ENCODE results near the gene ZFP92. TPM values are rescaled to one million over a fixed set of nuclear protein-coding genes. Genes with fewer than 3 reads are reported as not detected.

ZFP92 gene
- polyA plus RNA-seq, 1 donor from 2014 or later: not detected

GRCh38 chrX:153450114-153450948 lies 39.1 kb downstream of the ZFP92 start:
- H3K27me3 ChIP-seq (ENCODE audit: insufficient read depth, low read depth, low read length): no peaks in the 10 kb centered on the region
- H3F3A ChIP-seq (ENCODE audit: insufficient read depth, low read length, poor library complexity, severe bottlenecking): no peaks in the 10 kb centered on the region
- no peaks in the 10 kb centered on the region for H4K20me1 ChIP-seq (ENCODE audit: insufficient read depth)

DNA sequence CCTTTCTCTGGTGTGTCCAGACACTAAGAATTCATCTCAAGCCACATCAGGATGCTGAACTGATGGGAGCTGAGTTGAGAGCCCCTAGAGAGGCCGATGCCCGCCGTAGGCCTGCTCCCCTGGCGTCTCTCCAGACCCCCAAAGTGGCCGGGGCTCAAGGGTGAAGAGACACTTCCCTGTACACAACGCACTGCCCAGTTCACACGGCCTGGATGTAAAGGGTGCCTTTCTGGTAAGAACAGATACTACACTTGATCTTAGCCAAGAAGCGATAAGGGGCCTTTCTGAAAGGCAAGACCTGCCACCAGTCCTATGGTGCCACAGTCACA lies 39.6 kb downstream of the ZFP92 start:
- Histone ChIP-seq H3K4me3 (ENCODE audit: low read length) (no peak overlapping the region), H3K9ac (ENCODE audit: low read length) (no peak overlapping the region), H3K9me2 (ENCODE audit: insufficient read depth, low read length) (no peaks in the 10 kb centered on the region), H3K9me3 (ENCODE audit: low read length) (no peaks in the 10 kb centered on the region), H3K27ac (ENCODE audit: low read length) (no peak overlapping the region), H3K36me3 (ENCODE audit: insufficient read depth, low read length) (no peaks in the 10 kb centered on the region), H3K79me2 (replicated peaks; ENCODE audit: insufficient read depth, low read length) (no peaks in the 10 kb centered on the region), H3F3A (ENCODE audit: insufficient read depth, low read length, poor library complexity, severe bottlenecking) (no peaks in the 10 kb centered on the region), H3K4me2 (ENCODE audit: low read length) (no peak overlapping the region), H4K20me1 (ENCODE audit: insufficient read depth) (no peaks in the 10 kb centered on the region), H2AFZ (ENCODE audit: low read depth, low read length) (no peak overlapping the region), H3K27me3 (ENCODE audit: insufficient read depth, low read depth, low read length) (no peaks in the 10 kb centered on the region)
- TF ChIP-seq EP300 (conservative IDR thresholded peaks at IDR 0.05; ENCODE audit: poor library complexity, severe bottlenecking) (no peak), MXI1 (conservative IDR thresholded peaks at IDR 0.05; ENCODE audit: poor library complexity, severe bottlenecking) (no peak)

More at GRCh38 chrX:153450114-153450948, 39.1 kb downstream of the ZFP92 start:
- Histone ChIP-seq H3K36me3 (ENCODE audit: insufficient read depth, low read length) (no peaks in the 10 kb centered on the region), H3K4me2 (ENCODE audit: low read length) (no peak overlapping the region), H3K27ac (ENCODE audit: low read length) (no peak overlapping the region), H3K9ac (ENCODE audit: low read length) (no peak overlapping the region), H3K79me2 (replicated peaks; ENCODE audit: insufficient read depth, low read length) (no peaks in the 10 kb centered on the region), H3K9me2 (ENCODE audit: insufficient read depth, low read length) (no peaks in the 10 kb centered on the region), H2AFZ (ENCODE audit: low read depth, low read length) (no peak overlapping the region), H3K9me3 (ENCODE audit: low read length) (no peaks in the 10 kb centered on the region), H3K4me3 (ENCODE audit: low read length) (no peak overlapping the region)
- no peak for TF ChIP-seq MXI1 (conservative IDR thresholded peaks at IDR 0.05; ENCODE audit: poor library complexity, severe bottlenecking)
- no peak for TF ChIP-seq EP300 (conservative IDR thresholded peaks at IDR 0.05; ENCODE audit: poor library complexity, severe bottlenecking)
- TF ChIP-seq, protein P1, sequence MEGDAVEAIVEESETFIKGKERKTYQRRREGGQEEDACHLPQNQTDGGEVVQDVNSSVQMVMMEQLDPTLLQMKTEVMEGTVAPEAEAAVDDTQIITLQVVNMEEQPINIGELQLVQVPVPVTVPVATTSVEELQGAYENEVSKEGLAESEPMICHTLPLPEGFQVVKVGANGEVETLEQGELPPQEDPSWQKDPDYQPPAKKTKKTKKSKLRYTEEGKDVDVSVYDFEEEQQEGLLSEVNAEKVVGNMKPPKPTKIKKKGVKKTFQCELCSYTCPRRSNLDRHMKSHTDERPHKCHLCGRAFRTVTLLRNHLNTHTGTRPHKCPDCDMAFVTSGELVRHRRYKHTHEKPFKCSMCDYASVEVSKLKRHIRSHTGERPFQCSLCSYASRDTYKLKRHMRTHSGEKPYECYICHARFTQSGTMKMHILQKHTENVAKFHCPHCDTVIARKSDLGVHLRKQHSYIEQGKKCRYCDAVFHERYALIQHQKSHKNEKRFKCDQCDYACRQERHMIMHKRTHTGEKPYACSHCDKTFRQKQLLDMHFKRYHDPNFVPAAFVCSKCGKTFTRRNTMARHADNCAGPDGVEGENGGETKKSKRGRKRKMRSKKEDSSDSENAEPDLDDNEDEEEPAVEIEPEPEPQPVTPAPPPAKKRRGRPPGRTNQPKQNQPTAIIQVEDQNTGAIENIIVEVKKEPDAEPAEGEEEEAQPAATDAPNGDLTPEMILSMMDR (IDR thresholded peaks at IDR 0.05; ENCODE audit: poor library complexity, severe bottlenecking): no peak
- no peak for TF ChIP-seq RAD21 (conservative IDR thresholded peaks at IDR 0.05)
- TF ChIP-seq SMC3 (conservative IDR thresholded peaks at IDR 0.05; ENCODE audit: poor library complexity): no peak
- no peak for TF ChIP-seq POLR2AphosphoS5 (IDR thresholded peaks at IDR 0.05)
- TF ChIP-seq, protein P2, sequence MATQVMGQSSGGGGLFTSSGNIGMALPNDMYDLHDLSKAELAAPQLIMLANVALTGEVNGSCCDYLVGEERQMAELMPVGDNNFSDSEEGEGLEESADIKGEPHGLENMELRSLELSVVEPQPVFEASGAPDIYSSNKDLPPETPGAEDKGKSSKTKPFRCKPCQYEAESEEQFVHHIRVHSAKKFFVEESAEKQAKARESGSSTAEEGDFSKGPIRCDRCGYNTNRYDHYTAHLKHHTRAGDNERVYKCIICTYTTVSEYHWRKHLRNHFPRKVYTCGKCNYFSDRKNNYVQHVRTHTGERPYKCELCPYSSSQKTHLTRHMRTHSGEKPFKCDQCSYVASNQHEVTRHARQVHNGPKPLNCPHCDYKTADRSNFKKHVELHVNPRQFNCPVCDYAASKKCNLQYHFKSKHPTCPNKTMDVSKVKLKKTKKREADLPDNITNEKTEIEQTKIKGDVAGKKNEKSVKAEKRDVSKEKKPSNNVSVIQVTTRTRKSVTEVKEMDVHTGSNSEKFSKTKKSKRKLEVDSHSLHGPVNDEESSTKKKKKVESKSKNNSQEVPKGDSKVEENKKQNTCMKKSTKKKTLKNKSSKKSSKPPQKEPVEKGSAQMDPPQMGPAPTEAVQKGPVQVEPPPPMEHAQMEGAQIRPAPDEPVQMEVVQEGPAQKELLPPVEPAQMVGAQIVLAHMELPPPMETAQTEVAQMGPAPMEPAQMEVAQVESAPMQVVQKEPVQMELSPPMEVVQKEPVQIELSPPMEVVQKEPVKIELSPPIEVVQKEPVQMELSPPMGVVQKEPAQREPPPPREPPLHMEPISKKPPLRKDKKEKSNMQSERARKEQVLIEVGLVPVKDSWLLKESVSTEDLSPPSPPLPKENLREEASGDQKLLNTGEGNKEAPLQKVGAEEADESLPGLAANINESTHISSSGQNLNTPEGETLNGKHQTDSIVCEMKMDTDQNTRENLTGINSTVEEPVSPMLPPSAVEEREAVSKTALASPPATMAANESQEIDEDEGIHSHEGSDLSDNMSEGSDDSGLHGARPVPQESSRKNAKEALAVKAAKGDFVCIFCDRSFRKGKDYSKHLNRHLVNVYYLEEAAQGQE (IDR thresholded peaks at IDR 0.05; ENCODE audit: borderline replicate concordance): no peak
- TF ChIP-seq EZH2 (IDR thresholded peaks at IDR 0.05; ENCODE audit: borderline replicate concordance, insufficient read depth, low read length, poor library complexity, severe bottlenecking): no peak
- TF ChIP-seq TAF1 (IDR thresholded peaks at IDR 0.05; ENCODE audit: low read depth): no peak

Measured in neural cell (in vitro differentiated cells).